ENCODE data around the gene ZFAND3.

DNA sequence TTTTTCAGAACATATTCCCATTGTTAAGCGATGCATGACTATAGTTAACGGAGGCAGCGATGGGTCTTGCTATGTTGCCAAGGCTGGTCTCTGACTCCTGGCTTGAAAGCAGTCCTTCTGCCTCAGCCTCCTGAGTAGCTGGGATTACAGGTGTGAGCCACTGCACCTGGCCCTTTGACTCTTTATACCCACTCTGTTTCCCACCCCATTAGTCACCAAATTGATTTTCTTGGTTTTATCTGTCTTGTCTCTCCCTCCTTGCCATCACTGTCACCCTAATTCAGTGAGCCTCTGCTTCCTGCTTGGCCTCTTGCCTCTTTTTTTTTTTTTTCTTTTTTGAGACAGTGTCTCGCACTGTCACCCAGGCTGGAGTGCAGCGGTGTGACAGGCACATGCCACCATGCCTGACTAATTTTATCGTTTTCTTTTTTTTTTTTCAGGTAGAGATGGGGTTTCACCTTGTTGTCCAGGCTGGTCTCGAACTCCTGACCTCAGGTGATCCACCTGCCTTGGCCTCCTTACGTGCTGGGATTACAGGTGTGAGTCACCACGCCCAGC is 31.3 kb downstream of the ZFAND3 start:
- TF ChIP-seq POLR2A (IDR thresholded peaks at IDR 0.05), result no peak
- TF ChIP-seq, protein P1, sequence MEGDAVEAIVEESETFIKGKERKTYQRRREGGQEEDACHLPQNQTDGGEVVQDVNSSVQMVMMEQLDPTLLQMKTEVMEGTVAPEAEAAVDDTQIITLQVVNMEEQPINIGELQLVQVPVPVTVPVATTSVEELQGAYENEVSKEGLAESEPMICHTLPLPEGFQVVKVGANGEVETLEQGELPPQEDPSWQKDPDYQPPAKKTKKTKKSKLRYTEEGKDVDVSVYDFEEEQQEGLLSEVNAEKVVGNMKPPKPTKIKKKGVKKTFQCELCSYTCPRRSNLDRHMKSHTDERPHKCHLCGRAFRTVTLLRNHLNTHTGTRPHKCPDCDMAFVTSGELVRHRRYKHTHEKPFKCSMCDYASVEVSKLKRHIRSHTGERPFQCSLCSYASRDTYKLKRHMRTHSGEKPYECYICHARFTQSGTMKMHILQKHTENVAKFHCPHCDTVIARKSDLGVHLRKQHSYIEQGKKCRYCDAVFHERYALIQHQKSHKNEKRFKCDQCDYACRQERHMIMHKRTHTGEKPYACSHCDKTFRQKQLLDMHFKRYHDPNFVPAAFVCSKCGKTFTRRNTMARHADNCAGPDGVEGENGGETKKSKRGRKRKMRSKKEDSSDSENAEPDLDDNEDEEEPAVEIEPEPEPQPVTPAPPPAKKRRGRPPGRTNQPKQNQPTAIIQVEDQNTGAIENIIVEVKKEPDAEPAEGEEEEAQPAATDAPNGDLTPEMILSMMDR (IDR thresholded peaks at IDR 0.05), result no peak

Data from testis (tissue), 2 donors.